ENCODE measurements around the gene EXOC5.
"Not testable (repeated sequence)": the region's sequence is repeated elsewhere in the genome, so short reads cannot be mapped to it uniquely, and the experiment has no call there.

- TF ChIP-seq CTCF, POLR2A, POLR2AphosphoS5 (IDR thresholded peaks at IDR 0.05): not testable (repeated sequence)
Observed at GRCh38 chr14:57228320-57228719, 40.4 kb downstream of the EXOC5 start.

All from gastroesophageal sphincter (tissue), 3 donors.